AG09309 (cell line): ENCODE results near the gene UBC.
"Not testable (repeated sequence)": the region's sequence is repeated elsewhere in the genome, so short reads cannot be mapped to it uniquely, and the experiment has no call there.

Experiments
- DNase-seq: peaks from one replicate; pipeline ENCODE4 v3.0.0-alpha.2; 2010; ENCODE audit warnings: low read depth
- H3K4me3 ChIP-seq: 2 replicates; pipeline ENCODE4 v1.5.1; 2011; ENCODE audit warnings: mild to moderate bottlenecking, low read depth, low read length, moderate library complexity; ENCODE audit not compliant: control insufficient read depth
- CTCF ChIP-seq: IDR thresholded peaks from 2 replicates; pipeline ENCODE4 v1.5.1; 2011; ENCODE audit warnings: mild to moderate bottlenecking, low read depth, low read length, inconsistent platforms; ENCODE audit not compliant: insufficient read depth, control insufficient read depth; ENCODE audit errors: missing control alignments

The UBC gene

DNA sequence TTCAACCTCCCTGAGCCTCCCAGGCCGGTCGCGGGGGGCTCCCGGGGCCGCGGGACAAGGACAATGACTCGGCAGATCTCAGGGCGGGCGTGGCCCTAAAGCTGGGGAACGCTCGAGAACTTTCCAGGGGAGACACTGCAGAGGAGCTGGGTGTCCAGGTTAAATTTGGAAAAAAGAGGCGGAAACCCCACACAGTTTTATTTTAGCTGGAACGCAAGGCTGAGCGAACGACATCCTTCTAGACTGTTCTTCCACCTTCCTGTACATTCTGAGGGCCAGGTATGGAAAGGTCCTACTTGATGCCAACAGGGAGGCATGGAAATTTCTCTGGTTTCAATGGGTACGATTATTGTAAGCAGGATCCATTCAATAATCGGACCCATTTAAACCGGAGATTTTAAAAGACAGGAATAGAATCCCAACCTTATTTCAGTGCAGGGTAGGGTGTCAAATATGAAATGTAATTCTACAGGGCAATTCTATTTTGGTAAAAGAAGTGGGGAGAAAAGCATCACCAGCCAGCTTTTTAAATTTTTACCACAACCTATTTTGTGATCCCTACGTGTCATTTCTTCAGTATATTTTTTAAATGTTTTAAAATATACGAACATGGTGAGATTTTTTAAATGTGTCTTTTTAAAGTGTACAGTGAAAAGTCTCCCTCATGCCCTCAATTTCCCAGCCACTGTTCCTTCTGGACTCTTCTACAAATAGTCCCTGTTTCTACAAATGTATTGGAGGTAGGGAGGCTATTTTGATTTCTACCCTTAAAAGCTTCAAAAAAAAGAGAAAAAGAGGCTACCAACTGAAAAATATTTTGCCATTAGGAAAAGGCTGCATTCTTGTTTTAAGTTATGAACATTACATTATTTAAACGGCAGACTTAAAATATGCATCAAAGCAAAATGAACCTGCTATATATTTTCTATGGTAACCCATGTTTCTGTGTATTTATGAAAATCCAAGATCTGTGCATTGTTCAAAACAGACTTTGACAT is 1.1 kb upstream of the UBC start:
- TF ChIP-seq CTCF, result no peak
- DNase-seq, result no peak
- peak overlapping the region; percentile 94 for H3K4me3 ChIP-seq

DNA sequence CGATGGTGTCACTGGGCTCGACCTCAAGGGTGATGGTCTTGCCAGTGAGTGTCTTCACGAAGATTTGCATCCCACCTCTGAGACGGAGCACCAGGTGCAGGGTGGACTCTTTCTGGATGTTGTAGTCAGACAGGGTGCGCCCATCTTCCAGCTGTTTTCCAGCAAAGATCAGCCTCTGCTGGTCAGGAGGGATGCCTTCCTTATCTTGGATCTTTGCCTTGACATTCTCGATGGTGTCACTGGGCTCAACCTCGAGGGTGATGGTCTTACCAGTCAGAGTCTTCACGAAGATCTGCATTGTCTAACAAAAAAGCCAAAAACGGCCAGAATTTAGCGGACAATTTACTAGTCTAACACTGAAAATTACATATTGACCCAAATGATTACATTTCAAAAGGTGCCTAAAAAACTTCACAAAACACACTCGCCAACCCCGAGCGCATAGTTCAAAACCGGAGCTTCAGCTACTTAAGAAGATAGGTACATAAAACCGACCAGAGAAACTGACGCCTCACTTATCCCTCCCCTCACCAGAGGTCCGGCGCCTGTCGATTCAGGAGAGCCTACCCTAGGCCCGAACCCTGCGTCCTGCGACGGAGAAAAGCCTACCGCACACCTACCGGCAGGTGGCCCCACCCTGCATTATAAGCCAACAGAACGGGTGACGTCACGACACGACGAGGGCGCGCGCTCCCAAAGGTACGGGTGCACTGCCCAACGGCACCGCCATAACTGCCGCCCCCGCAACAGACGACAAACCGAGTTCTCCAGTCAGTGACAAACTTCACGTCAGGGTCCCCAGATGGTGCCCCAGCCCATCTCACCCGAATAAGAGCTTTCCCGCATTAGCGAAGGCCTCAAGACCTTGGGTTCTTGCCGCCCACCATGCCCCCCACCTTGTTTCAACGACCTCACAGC is 717 bp downstream of the UBC start:
- peak overlapping the region; percentile 94 for H3K4me3 ChIP-seq
- TF ChIP-seq CTCF, result peak; percentile 61
- no peak for DNase-seq

DNA sequence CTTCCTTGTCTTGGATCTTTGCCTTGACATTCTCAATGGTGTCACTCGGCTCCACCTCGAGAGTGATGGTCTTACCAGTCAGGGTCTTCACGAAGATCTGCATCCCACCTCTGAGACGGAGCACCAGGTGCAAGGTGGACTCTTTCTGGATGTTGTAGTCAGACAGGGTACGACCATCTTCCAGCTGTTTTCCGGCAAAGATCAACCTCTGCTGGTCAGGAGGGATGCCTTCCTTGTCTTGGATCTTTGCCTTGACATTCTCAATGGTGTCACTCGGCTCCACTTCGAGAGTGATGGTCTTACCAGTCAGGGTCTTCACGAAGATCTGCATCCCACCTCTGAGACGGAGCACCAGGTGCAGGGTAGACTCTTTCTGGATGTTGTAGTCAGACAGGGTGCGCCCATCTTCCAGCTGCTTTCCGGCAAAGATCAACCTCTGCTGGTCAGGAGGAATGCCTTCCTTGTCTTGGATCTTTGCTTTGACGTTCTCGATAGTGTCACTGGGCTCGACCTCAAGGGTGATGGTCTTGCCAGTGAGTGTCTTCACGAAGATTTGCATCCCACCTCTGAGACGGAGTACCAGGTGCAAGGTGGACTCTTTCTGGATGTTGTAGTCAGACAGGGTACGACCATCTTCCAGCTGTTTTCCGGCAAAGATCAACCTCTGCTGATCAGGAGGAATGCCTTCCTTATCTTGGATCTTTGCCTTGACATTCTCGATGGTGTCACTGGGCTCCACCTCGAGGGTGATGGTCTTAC is 1.7 kb downstream of the UBC start:
- H3K4me3 ChIP-seq, result peak overlapping the region; percentile 94
- DNase-seq, result not testable (repeated sequence)

DNA sequence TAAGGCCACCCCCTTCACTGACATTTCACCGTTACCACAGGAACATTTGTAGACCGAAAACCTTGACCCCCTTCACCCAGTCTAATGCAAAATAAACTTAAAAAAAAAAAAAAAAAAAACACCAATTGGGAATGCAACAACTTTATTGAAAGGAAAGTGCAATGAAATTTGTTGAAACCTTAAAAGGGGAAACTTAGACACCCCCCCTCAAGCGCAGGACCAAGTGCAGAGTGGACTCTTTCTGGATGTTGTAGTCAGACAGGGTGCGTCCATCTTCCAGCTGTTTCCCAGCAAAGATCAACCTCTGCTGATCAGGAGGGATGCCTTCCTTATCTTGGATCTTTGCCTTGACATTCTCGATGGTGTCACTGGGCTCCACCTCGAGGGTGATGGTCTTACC is 2.9 kb downstream of the UBC start:
- peak overlapping the region; percentile 34 for H3K4me3 ChIP-seq
- not testable (repeated sequence) for DNase-seq

- DNase-seq, result no peak
- peak overlapping the region; percentile 34 for H3K4me3 ChIP-seq
- no peak for TF ChIP-seq CTCF
Measured at GRCh38 chr12:124910561-124911478, 3.6 kb downstream of the UBC start.

DNA sequence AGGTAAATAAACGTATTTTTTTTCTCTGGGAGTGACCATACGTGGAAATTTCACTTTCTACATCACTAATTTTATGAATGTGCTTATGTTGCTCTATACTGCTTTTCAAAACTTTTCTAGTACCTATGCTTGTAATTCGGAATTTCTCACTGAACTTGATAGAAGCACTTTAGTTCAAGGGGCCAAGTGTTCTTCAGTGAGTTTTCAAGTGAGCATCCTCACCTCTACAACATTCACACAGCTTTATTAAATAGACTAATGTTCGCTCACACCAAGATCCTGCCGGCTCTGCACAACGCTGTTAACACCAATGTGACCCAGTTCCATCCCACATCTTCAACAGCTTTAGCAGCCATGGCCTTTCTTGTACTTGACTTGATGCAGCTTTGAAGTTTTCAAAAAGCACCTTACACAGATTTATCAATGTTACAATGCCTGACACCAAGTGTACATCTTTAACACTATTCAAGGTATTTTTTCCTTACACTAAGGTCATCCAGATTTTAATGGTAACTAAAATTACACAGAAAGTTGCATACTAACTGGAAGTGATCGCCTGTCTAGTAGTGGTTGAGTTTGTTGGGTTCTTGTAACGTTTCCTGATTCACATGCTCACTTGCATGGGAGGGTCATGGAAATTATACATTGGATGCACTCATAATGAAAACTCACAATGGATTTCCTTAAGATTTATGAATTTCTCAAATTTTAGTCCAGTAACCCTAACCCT is 4.5 kb downstream of the UBC start:
- H3K4me3 ChIP-seq, result no peak overlapping the region
- no peak for TF ChIP-seq CTCF

More for the DNA sequence above, 4.5 kb downstream of the UBC start:
- DNase-seq, result no peak
